Skeletal muscle satellite cell (primary cell): Measurements from ENCODE around the gene NPAS3.

Experiments
- H3K27me3 ChIP-seq: 2 replicates; pipeline ENCODE4 v1.7.0; 2013; ENCODE audit warnings: low read length; ENCODE audit not compliant: control insufficient read depth, insufficient read depth
- H3K36me3 ChIP-seq: 2 replicates; pipeline ENCODE4 v1.7.0; 2013; ENCODE audit warnings: mild to moderate bottlenecking, control low read depth, low read length; ENCODE audit not compliant: insufficient read depth
- H3K4me1 ChIP-seq: 2 replicates; pipeline ENCODE4 v1.7.0; 2013; ENCODE audit warnings: low read length; ENCODE audit not compliant: control insufficient read depth, insufficient read depth
- H3K4me2 ChIP-seq: 2 replicates; pipeline ENCODE4 v1.7.0; 2013; ENCODE audit warnings: mild to moderate bottlenecking, low read length
- H3K4me3 ChIP-seq: 2 replicates; pipeline ENCODE4 v1.7.0; 2013; ENCODE audit warnings: low read length
- H3K9ac ChIP-seq: 2 replicates; pipeline ENCODE4 v1.7.0; 2013; ENCODE audit warnings: mild to moderate bottlenecking, low read depth, low read length, moderate library complexity
- H3K9me3 ChIP-seq: replicated peaks from 2 replicates; pipeline ENCODE4 v1.7.0; 2013; ENCODE audit warnings: mild to moderate bottlenecking, control low read depth, low read length

NPAS3 gene

GRCh38 chr14:33671556-33671955, 732.9 kb downstream of the NPAS3 start:
- Histone ChIP-seq H3K4me2 (no peak overlapping the region), H3K4me1 (peaks cover 24% of the 10 kb centered on the region), H3K27me3 (no peaks in the 10 kb centered on the region), H3K4me3 (no peak overlapping the region), H3K36me3 (no peaks in the 10 kb centered on the region), H3K9ac (no peak overlapping the region), H3K9me3 (no peaks in the 10 kb centered on the region)

- Histone ChIP-seq H3K4me2 (no peak overlapping the region), H3K27me3 (no peaks in the 10 kb centered on the region), H3K4me3 (no peak overlapping the region), H3K36me3 (no peaks in the 10 kb centered on the region), H3K9me3 (no peaks in the 10 kb centered on the region), H3K9ac (no peak overlapping the region), H3K4me1 (peaks cover 19% of the 10 kb centered on the region)
Observed at GRCh38 chr14:33674927-33675326, 736.2 kb downstream of the NPAS3 start.

GRCh38 chr14:33675415-33676130, 736.9 kb downstream of the NPAS3 start:
- Histone ChIP-seq H3K27me3 (no peaks in the 10 kb centered on the region), H3K4me3 (no peak overlapping the region), H3K9me3 (no peaks in the 10 kb centered on the region), H3K4me2 (peak overlapping the region; percentile 57), H3K36me3 (no peaks in the 10 kb centered on the region), H3K4me1 (peaks cover 26% of the 10 kb centered on the region), H3K9ac (no peak overlapping the region)

GRCh38 chr14:33676135-33676566, 737.5 kb downstream of the NPAS3 start:
- H3K4me3 ChIP-seq: peak overlapping the region; percentile 44
- H3K9ac ChIP-seq: no peak overlapping the region
- H3K4me1 ChIP-seq: peaks cover 26% of the 10 kb centered on the region
- no peaks in the 10 kb centered on the region for H3K9me3 ChIP-seq
- H3K36me3 ChIP-seq: no peaks in the 10 kb centered on the region
- no peaks in the 10 kb centered on the region for H3K27me3 ChIP-seq
- peak overlapping the region; percentile 57 for H3K4me2 ChIP-seq

GRCh38 chr14:33676891-33677290, 738.2 kb downstream of the NPAS3 start:
- H3K4me2 ChIP-seq: no peak overlapping the region
- no peaks in the 10 kb centered on the region for H3K9me3 ChIP-seq
- H3K4me3 ChIP-seq: no peak overlapping the region
- H3K36me3 ChIP-seq: no peaks in the 10 kb centered on the region
- no peak overlapping the region for H3K9ac ChIP-seq
- H3K4me1 ChIP-seq: peaks cover 27% of the 10 kb centered on the region
- H3K27me3 ChIP-seq: no peaks in the 10 kb centered on the region

- H3K36me3 ChIP-seq: no peaks in the 10 kb centered on the region
- no peak overlapping the region for H3K4me2 ChIP-seq
- peaks cover 38% of the 10 kb centered on the region for H3K4me1 ChIP-seq
- no peaks in the 10 kb centered on the region for H3K9me3 ChIP-seq
- no peak overlapping the region for H3K4me3 ChIP-seq
- no peaks in the 10 kb centered on the region for H3K27me3 ChIP-seq
- H3K9ac ChIP-seq: no peak overlapping the region
Observed at GRCh38 chr14:33678005-33678404, 739.3 kb downstream of the NPAS3 start.

- no peaks in the 10 kb centered on the region for H3K27me3 ChIP-seq
- peak overlapping the region; percentile 50 for H3K4me2 ChIP-seq
- H3K36me3 ChIP-seq: no peaks in the 10 kb centered on the region
- no peak overlapping the region for H3K4me3 ChIP-seq
- H3K9ac ChIP-seq: no peak overlapping the region
- no peaks in the 10 kb centered on the region for H3K9me3 ChIP-seq
- peaks cover 41% of the 10 kb centered on the region for H3K4me1 ChIP-seq
Observed at GRCh38 chr14:33679025-33679424, 740.3 kb downstream of the NPAS3 start.

- Histone ChIP-seq H3K4me3 (no peak overlapping the region), H3K4me2 (peak overlapping the region; percentile 50), H3K36me3 (no peaks in the 10 kb centered on the region), H3K9ac (no peak overlapping the region), H3K27me3 (no peaks in the 10 kb centered on the region), H3K9me3 (no peaks in the 10 kb centered on the region), H3K4me1 (peaks cover 41% of the 10 kb centered on the region)
Observed at GRCh38 chr14:33679461-33680225, 741.0 kb downstream of the NPAS3 start.

- Histone ChIP-seq H3K36me3 (no peaks in the 10 kb centered on the region), H3K4me3 (no peak overlapping the region), H3K9ac (no peak overlapping the region), H3K9me3 (no peaks in the 10 kb centered on the region), H3K4me1 (peaks cover 46% of the 10 kb centered on the region), H3K27me3 (no peaks in the 10 kb centered on the region), H3K4me2 (no peak overlapping the region)
Observed at GRCh38 chr14:33680873-33681272, 742.2 kb downstream of the NPAS3 start.

GRCh38 chr14:33682760-33683159, 744.1 kb downstream of the NPAS3 start:
- Histone ChIP-seq H3K9ac (peak overlapping the region; percentile 9), H3K27me3 (no peaks in the 10 kb centered on the region), H3K36me3 (no peaks in the 10 kb centered on the region), H3K4me1 (peaks cover 53% of the 10 kb centered on the region), H3K4me3 (peak overlapping the region; percentile 22), H3K9me3 (no peaks in the 10 kb centered on the region), H3K4me2 (peak overlapping the region; percentile 39)

GRCh38 chr14:33685026-33685425, 746.3 kb downstream of the NPAS3 start:
- no peak overlapping the region for H3K4me3 ChIP-seq
- no peak overlapping the region for H3K9ac ChIP-seq
- no peak overlapping the region for H3K4me2 ChIP-seq
- no peaks in the 10 kb centered on the region for H3K36me3 ChIP-seq
- H3K4me1 ChIP-seq: peaks cover 43% of the 10 kb centered on the region
- H3K27me3 ChIP-seq: no peaks in the 10 kb centered on the region
- no peaks in the 10 kb centered on the region for H3K9me3 ChIP-seq
